ENCODE results near the gene THSD4.

THSD4 gene

GRCh38 chr15:71333839-71334238, 218.6 kb downstream of the THSD4 start:
- DNase-seq = no peak

DNA sequence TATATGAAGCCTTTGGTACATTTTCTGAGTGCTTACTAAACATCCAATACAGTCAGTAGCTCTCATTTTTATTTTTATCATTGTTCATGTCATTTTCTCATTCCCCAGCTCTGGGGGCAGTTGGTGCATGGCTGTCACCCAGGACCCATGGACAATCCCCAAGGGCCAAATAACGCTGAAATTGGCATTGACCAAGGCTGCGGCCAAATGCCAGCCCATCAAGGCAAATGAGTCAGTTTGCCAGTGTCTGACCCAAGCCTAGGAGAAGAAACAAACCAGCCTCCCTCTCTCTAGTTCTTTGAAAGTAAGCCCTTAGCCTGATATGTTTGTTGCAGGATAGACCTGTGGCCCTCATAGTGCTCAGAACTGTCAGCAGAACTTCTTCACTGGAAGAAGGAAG, 219.2 kb downstream of the THSD4 start:
- DNase-seq = no peak

DNA sequence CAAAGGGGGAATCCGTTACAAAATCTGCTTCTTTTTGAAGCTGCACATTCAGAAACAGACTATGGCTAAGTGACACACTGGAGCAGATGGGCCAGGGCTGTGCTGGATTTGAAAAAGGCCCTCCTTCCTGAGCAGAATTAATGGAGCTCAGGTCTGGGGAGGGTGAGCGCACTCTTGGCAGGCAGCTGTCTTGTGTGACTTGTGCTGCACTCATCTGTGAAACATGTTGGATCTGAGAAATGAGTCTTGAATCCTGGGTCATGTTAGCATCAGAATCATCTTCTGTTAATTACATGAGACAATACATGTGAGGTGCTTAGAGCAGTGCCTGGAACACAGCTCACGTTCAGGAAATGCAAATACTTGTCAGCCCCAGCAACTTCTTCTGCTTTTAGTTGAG, 219.6 kb downstream of the THSD4 start:
- no peak for DNase-seq

GRCh38 chr15:71335591-71335990, 220.3 kb downstream of the THSD4 start:
- DNase-seq = no peak

DNA sequence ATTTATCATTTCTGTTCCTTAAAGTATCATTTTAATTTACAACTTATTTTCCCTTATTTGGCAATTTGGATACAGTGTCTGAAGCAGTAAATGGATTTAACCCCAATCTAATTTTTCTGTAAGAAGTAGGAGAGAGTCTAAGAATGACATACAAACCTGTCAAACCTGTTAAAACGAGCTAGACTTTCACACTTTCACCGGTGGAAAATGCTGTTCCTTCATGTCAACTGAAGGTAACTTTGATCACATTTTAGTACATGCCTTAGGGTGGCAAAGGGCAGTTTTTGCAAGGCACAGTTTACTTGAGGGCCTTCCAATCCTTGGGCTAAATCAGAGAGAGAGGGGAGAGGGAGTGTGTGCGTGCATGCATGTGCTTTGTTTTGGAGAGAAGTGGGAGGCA, 221.4 kb downstream of the THSD4 start:
- no peak for DNase-seq

DNA sequence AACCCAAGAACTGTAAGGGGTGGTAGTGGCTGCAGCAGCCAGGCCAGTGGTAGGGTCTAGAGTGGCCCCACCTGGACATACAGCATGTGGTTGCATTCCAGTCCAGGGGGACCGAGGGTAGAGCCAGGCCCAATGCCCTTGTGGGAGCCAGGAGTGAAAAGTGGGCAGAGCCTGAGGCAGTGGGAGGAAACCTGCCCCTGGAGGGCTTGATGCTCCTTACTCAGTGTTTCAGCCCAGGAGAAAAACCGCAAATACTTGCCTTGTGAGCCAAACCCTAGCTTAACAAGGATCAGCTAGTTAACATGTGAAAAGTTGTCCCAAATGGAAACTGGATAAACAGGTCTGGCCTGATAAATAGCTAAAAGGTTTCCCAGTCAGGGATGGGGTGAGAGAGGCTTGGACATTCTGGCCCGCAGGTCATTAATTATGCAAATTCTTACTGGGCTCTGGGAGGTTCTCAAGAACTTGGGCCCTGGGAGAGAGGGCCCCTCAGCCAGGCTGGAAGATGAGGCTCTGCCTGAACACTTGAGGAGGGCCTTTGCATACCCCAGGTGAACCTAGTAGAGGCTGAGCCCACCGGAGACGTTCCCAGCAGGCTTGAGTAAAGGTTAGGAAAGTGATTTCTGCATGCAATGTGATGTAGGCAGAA, 222.1 kb downstream of the THSD4 start:
- DNase-seq = no peak

- DNase-seq = no peak
These were observed 223.0 kb downstream of the THSD4 start for GRCh38 chr15:71338265-71338664.

- DNase-seq = no peak
These were observed 223.7 kb downstream of the THSD4 start for GRCh38 chr15:71338827-71339542.

DNA sequence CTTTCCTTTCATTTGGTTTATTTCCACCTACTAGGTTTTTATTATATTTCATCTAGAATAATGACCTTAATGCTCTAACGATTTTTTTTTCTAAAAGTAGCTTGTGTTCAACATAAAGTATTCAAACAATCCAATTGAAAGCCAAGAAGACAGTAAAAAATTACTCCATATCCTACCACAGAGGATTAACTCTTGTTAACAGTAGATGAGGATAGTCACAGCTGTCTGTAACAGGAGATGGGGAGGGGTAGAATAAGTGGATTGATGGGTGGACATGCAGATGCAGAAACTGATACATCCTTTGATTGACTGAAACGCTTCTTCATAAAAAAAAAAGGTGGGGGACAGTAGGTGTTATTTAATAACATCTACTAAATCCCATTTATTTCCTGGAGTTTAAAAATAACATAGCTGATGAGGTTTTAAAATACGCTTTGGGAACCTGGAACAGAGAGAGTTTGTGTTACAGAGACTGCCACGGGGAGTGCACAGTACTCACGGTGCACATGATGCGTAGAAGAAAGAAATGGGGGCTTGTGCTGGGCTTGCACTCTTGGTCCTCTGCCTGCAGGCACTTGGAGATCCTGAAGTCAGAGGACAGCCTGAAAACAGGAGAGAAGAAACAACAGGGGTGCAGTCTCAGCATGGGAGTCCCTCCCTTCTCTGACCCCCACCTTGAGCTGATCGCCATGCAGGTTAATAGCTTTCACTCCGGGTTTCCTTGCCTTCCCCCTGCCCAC, 226.7 kb downstream of the THSD4 start:
- DNase-seq = no peak

GRCh38 chr15:71342658-71343057, 227.4 kb downstream of the THSD4 start:
- DNase-seq = no peak

- no peak for DNase-seq
These were observed 229.0 kb downstream of the THSD4 start for GRCh38 chr15:71344316-71344715.

DNA sequence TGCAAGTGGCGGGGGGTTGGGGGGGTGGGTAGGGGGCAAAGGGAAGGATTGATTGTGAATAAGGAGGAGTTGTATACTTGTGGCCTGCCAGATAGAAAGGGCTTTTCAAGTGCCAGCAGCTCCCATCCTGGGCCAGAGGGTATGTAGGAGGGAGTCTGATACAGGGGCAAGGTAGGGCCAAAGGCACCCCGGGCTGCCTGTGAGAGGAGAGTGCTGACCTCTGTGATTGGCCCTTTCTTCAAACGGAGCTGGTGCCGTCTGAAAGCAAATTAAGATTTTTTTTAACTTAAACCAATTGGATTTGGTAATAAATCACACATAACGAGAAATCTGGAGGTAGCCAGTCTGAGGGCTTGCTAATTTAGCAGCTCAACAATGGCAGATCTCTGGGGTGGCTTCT, 229.9 kb downstream of the THSD4 start:
- no peak for DNase-seq

DNA sequence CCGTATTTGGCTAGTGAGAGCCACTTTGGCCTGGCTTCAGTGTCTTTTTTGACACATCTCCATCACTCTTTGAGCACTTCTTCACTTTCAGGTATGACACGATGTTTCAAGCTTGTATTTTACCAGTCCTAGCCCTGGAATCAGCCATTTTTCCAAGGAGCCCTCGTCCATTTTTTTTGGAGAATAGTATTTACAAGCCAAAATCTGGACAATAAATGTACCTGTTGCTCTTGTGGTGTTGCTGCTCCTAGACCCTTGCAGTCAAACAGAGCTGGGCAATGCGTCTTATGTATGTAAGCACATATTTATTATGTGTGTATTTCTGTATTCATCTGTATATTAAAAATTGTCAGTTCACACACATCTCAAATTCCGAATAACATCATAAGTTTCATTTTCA, 231.2 kb downstream of the THSD4 start:
- DNase-seq = no peak

DNA sequence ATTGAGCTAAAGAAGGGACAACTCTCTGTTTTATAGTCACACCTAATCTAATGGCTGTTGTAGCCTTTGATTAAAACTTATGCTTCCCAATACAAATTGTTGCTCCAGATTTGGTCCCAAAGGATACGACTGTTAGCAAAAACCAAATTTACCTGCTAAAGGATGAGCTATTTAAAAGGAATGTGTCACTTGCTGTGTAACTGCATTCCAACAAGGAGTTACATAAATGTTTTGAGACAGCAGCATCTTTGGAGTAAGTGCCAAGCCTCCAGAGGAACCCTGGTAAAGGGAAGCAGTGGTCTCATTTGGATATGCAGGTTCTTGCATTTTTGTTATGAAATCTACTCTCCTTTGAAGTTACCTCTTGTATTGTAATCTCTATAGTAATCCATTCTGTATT, 233.3 kb downstream of the THSD4 start:
- no peak for DNase-seq

DNA sequence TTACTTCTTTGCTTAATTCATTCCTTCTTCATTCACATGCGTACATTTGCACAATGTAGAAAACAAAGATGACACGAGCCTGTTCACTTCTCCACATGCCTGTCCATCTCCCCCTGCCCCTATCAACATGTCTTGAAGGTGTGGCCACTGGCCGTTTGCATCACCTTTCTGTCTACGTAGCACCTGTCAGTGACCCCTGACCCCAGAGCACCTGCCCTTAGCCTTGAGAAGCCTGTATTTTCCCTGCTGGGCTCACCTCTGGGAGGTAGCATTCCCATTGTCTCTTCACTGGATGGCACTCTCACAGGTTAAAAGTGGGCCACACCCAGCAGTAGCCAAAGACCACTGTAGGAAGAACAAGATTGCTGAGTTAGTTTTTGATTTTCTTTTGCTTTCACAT, 234.1 kb downstream of the THSD4 start:
- no peak for DNase-seq

DNA sequence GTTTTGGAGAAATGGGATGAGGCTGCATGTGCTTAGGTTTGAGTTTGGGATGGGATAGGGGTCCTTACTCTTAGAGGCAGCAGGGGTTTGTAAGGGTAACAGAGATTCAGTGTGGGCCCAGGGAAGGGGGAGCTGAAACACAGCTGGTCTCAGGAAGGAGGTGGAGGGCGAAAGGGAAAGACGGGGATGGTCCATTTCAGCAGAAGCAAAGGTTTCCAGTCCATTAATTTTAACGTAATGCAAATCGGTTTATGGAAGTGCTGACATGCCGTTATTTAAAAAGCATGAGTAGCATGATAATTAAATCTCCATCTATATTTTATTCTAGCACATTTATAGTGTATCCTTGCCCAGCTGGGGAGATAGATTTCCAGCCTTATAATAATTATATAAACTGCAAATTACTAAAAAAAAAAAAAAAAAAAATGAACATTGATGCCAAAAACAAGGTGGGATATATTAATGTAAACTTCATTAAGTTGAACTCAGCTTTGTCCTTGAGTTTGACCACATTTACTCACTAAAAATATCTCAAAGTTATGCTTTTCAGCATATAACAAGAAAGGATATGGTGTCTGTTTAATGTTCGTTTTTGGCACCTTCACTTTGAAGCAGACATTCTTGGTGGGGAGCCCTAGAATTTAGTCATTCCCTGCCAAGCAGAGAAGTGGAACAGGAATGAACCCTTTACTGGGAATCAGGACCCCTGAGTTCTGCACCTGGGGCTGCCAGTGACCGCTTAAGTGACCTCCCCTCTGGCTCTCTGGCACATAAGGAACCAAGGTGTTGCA, 234.7 kb downstream of the THSD4 start:
- DNase-seq = no peak

- DNase-seq = no peak
These were observed 235.5 kb downstream of the THSD4 start for GRCh38 chr15:71350622-71351378.

DNA sequence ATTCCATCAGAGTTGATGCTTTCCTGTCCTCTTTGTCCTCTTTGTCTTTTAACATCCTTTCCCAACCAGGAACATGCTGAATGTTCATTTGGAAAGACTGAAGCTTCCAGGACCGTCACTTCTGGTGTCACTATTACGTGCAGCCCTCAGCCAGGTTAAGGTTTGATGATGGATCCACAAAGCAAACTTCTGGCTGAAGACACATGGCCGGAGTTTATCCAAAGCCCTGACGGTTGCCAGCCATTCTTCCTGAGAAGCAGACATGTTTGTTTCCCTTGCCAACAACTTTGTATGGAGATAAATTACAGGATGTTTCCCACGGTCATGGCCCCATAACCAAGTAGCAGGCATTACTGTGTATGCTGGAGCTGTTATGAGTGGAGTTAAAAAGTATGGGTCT, 236.9 kb downstream of the THSD4 start:
- DNase-seq = no peak

DNA sequence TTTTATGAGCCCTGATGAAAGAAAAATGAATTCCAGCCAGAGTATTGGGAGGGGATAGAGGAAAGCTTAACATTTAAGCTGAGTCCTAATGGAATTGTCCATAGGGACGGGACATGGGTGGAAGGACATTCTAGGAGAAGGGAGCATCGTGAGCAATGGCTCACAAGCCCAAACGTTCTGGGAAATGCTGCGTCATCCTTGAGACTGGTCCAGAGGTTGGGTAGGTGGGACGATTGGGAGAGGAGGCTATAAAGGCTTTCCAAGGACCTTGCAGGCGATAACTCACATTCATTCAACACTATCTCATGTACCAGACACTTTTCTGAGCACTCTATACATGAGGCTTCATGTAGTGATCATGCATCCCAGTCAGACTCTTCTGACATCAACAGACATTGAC, 237.5 kb downstream of the THSD4 start:
- DNase-seq = no peak

GRCh38 chr15:71353171-71353570, 237.9 kb downstream of the THSD4 start:
- no peak for DNase-seq

GRCh38 chr15:71355268-71355667, 240.0 kb downstream of the THSD4 start:
- DNase-seq = no peak

- DNase-seq = no peak
These were observed 242.1 kb downstream of the THSD4 start for GRCh38 chr15:71357321-71357732.

- DNase-seq = no peak
These were observed 242.7 kb downstream of the THSD4 start for GRCh38 chr15:71357967-71358366.
